Breast epithelium (tissue), 3 donors: ENCODE measurements around the gene SOX10.

ENCODE experiments used
- CTCF ChIP-seq, 3 donors: fragments of 450-650 bp; IDR thresholded peaks; one replicate each; pipeline ENCODE4 v1.5.1; 2016 to 2017; ENCODE audit warnings: antibody characterized with exemption in 3 of 3, mild to moderate bottlenecking in 3 of 3, moderate library complexity in 3 of 3
- POLR2A ChIP-seq: fragments of 450-650 bp; IDR thresholded peaks from one replicate; pipeline ENCODE4 v1.6.1; 2016; ENCODE audit warnings: antibody characterized with exemption, mild to moderate bottlenecking, moderate library complexity

- TF ChIP-seq POLR2A (no peak), CTCF (IDR thresholded peaks at IDR 0.05) (no peak)
Measured at GRCh38 chr22:37982151-37982785, 2.1 kb downstream of the SOX10 start.
